DMS79 treated with DMSO at 0.1 percent for 48 hours (cell line): ENCODE data around the gene RPLP2.

Source experiments
- DNase-seq: peaks from one replicate; lab custom pipeline; 2025; lab: John Stamatoyannopoulos, UW

The RPLP2 gene

DNA sequence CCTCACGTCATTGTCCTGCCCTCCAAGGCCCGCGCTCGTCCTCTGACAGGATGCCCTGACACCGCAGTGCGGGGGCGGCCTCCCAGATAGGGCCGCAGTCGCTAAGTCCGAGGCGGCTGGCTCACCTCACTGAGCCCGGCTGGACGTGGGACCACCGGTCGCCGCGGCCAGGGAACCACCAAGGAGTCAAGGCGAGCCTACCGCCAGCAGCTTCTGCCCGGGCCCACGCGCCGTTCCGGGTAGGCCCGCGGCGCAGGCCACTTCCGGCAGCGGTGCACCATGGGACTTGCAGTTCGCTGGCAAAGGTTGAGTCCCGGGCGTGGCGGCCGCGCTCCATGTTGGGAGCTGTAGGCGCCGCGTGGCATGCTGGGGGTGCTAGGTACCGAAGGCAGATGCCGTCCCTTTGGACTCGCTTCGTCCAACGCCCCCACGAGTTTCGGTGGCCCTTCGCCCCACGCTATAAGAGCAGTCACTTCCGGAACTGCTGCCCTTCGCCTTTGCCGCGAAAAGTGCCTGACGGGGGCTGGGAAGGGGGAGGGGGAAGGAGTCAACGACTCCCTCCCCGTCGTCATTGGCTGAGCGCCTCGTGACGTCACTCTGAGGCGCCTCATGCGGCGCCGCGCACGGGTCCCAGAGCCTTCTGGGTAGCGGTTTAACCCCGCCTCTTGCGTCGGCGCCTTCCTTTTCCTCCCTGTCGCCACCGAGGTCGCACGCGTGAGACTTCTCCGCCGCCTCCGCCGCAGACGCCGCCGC is at the start of gene RPLP2:
Gene RPLP2 (plus strand): TSS at position 681 of the 753 bp plus-strand sequence. CDS start 268 bp downstream, outside the sequence.
- DNase-seq, result peak; percentile 60

DNA sequence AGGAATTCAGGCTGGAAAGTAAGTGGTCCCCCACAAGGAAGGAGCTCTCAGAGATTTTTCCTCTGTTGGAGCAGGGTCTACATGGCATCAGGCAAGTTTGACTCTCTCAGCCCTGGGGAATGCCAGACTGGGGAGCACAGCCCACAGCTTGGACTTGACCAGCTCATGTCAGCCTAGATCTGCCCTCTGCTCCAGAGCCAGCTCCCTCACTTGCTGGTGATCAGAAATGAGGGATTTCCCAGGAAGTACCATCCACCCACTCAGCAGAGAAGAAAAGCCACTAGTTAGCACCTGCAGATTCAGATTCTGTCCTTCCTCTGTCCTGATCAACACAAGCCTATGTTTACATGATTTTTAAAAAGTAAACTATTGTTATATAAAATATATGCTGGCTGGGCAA is 49.5 kb upstream of the RPLP2 start:
- no peak for DNase-seq

DNA sequence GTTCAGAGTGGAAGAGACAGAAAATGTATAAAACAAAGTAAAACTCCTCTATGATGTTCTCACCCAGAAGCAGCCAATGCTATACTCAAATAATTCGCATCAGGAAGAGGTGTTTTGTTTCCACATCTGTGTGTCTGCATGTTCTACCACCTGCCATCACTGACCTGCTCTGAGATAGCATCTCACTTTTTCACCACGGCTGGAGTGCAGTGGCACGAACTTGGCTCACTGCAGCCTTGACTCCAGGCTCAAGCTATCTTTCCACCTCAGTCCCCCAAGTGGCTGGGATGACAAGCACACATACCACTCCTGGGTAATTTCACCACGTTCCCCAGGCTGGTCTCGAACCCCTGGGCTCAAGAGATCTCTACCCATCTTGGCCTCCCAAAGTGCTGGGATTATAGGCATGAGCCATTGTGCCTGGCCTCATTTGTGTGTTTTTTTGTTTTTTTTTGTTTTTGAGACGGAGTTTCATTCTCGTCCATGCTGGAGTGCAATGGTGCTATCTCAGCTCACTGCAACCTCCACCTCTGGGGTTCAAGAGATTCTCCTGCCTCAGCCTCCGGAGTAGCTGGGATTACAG is 48.1 kb upstream of the RPLP2 start:
- no peak for DNase-seq

DNA sequence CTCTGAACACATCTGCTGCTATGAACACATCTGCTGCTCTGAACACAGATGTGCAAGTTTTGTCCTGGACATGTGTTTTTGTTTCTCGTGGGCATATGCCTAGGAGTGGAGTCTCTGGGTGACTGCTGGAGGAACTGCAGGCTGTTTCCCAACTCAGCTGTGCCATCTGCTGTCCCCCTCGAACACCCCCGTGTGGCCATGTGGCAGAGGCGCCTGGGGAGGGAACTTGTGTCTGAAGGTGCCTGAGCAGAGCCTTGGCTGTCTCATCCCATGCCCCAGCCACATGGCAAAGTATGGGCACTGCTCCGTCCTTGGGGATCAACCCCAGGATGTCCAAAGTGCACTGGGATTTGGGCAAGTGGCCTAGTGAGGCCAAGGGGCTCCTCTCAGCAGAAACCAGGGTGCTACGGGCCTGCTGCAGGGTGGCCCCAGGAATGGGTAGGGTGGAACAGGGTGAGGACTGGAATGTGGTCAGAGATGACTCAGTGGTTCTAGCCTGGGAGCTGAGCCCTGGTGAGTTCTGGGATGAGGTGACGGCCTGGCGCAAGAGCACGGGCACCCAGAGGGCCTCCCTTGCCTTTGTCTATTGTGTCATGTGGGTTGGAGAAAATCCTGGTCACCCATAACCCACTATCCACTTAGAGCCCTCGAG is 47.2 kb upstream of the RPLP2 start:
- no peak for DNase-seq

DNA sequence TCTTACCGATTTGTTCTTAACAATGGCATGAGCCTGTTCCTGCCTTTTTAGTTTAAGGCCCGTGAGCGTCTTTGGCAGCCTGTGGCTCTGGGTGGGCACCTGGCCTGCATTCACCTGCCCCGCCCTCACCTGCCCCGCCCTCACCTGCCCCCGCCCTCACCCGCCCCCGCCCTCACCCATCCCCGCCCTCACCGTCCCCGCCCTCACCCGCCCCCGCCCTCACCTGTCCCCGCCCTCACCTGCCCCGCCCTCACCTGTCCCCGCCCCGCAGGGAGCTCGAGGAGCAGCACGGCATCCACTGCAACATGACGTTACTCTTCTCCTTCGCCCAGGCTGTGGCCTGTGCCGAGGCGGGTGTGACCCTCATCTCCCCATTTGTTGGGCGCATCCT is 46.7 kb upstream of the RPLP2 start:
- no peak for DNase-seq

DNA sequence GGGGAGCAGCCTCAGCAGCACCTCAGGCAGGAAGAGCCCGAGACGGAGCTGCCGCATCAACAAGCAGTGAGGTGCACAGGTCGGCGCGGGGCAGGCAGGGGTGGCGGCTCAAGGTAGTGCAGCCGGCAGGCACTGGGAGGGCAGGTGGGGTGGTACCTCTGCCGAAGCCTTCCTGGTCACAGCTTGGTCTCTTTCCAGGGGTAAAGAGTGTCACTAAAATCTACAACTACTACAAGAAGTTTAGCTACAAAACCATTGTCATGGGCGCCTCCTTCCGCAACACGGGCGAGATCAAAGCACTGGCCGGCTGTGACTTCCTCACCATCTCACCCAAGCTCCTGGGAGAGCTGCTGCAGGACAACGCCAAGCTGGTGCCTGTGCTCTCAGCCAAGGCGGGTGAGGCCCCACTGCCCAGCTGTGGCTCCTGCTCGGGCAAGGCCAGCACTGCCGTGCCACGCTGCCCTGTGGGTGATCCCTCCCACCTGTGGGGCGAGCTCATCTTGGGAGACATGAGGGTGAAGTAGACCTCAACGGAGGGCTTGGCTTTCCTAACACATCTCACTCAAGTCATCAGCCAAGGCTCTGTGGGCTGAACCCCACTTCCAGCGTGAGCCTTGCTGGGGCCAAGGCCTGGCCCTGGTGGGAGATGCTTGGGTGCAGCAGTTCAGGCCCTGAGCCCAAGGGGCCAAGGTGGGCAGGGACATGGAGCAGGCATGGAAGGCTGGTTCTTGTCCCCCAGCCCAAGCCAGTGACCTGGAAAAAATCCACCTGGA is 46.0 kb upstream of the RPLP2 start:
- no peak for DNase-seq

DNA sequence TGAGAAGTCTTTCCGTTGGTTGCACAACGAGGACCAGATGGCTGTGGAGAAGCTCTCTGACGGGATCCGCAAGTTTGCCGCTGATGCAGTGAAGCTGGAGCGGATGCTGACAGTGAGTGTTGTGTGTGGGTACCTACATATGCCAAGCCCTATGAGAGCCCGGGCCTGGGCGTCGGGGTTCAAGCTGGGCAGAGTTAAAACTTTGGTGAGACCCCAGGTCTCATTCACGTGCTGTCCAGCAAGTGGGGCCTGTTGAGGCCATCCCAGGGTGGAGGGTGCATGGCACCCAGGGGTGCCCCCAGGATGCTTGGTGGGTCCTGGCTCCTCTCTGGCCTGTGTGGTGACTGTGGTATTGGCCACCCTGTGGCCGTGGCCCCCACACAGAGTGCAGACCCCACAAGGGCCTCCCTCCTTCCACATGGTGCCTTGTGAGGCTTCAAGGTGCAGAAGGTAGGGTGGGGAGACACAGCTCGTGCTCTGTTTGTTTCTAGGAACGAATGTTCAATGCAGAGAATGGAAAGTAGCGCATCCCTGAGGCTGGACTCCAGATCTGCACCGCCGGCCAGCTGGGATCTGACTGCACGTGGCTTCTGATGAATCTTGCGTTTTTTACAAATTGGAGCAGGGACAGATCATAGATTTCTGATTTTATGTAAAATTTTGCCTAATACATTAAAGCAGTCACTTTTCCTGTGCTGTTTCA is 45.3 kb upstream of the RPLP2 start:
- no peak for DNase-seq

DNA sequence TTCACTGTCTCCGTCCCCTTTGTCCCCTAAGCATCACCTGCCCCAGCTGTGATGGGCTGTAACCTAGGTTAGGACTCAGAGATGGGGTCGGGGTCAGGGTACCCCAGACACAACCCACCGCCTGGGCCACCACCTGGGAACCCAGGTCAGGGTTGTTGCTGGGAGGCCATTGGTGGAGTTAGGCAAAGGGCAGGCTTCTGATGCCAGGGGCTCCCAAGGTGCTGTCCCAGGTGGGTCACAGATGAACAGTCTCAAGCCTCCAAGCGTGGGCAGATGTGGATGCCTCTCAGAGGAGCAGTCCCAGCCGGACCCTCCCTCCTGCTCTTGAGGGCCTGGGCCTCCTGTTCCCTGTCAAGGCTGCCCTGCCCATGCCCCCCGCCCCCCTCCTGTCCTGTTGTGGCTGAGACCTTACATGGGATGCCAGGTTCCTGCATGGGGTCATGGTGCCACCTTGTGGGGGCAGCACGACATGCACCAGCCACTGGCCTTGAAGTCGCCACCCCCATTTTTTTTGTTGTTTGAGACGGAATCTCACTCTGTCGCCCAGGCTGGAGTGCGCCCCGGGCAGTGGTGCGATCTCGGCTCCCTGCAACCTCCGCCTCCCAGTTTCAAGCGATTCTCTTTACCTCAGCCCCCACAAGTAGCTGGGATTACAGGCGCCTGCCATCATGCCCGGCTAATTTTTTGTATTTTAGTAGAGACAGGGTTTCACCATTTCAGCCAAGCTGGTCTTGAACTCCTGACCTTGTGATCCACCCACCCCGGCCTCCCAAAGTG is 44.6 kb upstream of the RPLP2 start:
- no peak for DNase-seq

DNA sequence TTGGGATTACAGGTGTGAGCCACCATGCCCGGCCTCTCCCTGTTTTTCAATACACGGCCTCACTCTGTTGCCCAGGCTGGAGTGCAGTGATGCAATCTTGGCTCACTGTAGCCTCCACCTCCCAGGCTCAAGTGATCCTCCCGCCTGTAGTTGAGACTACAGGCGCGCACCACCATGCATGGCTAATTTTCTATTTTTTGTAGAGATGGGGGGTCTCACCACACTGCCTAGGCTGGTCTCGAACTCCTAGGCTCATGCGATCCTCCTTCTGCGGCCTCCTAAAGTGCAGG is 44.0 kb upstream of the RPLP2 start:
- DNase-seq, result no peak

DNA sequence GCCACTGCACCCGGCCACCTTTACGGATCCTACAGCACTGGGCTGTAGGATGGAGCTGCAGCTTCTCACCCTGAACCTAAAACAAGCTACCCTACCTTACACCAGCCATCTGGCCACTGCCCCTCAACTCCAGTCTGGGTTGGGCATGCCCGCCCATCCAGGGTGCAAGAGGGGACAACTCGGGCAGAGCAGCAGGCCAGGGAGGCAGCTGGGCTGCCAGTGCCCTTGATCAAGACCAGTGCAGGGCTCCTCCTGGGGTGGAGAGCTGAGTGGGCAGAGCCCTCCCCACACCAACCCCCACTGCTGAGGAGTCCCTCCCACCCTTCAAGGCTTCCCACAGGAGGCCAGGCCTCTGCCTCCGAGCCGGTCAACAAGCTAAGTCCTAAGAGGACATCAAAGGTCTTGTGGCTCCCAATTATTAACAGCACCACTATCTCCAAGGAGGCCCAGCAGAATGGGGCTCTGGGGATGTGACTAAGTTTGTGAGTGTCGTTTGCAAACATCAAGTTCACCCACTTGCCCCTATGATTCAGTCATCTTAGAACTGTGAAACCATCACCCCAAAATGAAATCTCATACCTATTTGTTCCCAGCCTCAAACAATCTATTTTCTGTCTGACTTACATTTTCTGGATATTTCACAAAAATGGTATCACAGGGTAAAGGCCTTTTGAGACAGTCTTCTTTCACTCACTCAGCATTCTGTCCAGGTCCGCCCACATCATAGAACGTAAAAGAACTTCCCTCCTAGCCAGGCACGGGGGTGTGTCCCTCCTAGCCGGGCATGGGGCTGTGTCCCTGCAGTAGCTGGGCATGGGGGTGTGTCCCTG is 43.4 kb upstream of the RPLP2 start:
- no peak for DNase-seq

DNA sequence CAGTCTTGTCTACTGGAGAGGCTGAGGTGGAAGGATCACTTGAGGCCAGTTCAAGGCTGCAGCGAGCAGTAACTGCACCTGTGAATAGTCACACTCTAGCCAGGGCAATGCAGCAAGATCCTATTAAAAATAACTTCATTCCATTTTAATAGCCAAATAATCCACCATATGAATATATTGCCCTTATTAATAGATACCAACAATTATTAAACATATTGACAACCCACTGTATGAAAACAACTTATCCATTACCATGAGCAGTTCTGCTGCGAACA is 42.9 kb upstream of the RPLP2 start:
- no peak for DNase-seq

DNA sequence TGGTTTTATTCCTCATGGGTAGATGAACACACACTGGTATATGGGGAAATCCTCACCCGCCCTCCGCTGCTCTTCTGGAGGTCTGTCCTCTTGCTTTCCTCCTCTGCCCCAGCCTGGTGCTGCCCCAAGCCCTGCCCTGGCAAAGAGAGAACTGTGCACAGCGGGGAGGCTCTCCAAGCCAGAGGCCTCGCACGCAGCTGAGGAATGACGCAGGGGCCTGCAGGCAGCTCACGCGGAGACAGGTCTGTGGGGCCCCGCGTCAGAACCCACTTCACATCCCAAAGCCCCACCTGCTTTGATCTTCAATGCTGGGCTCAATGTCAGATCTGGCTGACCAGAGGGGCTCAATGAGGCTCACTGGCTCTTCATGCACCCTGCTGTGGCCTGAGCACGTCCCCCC is 42.5 kb upstream of the RPLP2 start:
- no peak for DNase-seq

DNA sequence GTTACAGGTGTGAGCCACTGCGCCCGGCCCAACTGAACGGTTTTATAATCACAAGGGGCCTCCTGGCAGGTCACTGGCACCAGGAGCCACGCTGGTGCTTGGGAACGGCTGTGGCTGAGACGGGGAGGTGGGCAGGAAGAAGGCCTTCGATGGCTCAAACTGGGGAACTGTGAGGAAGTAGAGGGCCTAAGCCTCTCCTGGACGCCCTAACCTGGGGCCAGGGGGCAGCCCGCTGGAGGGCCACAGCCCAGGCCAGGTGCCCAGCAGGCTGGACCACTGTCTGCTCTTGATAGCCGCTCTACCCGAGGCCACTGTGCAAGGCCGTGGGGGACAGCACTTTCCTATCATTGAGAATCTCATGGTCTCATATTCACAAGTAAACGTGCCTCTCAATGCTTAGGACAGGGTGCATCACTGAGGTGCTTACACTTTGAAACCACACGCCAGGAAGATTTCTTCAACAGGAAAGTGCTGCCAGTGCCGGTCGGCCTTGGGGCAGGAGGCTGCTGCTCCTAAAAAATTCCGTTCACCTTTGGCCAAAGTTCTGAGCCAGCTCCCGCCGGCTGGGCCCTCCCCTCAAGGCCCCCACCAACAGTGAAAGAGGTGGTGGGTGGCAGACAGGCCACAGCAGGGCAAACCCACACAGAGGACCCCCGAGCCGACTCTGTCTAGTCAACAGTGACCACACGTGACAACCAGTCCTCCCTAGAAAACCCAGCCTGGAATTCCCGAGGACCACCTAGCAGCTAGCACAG is 39.7 kb upstream of the RPLP2 start:
- no peak for DNase-seq

DNA sequence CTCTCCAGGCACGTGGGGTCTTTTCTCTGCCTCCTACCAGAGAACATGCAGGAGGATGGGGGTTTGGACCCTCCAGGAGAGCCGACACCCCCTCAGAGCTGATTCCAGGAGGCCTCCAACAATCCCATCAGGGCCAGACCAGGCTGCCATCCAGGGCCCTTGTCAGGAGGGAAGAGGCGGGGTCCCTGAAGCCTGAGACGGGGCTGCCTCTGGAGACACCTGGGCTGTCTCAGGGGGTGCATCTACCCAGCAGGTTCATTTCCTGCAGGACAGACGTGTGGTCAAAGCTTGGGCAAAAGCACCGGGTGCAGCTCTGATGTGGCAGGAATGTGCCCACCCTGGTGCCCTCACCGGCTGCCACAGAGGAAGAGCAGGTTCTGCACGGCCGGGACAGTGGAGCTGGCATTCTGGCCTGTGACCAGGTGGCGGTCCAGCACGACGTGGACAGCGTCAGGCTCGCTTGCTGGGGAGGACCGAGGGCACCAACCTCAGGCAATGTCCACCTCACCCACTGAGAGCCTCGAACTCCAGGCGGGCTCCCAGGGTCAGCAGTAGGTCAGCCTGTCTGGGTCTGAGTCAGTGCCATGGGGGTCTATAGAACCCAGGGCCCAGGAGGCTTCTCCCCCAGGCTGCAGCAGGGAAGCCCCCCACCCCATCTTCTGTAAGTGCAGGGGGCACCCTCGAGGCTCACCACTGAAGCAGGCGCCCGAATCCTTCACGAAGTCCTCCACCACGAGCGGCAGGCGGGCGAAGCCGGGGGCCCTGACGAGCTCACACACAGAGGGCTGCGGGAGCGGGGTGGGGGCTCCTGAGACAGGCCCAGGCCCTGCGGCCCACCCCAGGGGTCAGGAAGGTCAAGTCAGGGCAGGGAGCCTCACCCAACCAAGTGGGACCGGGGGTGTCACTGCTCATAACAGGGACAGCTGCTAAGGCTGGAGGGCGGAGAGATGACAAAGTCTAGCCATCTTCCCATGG is 38.8 kb upstream of the RPLP2 start:
- DNase-seq, result no peak

DNA sequence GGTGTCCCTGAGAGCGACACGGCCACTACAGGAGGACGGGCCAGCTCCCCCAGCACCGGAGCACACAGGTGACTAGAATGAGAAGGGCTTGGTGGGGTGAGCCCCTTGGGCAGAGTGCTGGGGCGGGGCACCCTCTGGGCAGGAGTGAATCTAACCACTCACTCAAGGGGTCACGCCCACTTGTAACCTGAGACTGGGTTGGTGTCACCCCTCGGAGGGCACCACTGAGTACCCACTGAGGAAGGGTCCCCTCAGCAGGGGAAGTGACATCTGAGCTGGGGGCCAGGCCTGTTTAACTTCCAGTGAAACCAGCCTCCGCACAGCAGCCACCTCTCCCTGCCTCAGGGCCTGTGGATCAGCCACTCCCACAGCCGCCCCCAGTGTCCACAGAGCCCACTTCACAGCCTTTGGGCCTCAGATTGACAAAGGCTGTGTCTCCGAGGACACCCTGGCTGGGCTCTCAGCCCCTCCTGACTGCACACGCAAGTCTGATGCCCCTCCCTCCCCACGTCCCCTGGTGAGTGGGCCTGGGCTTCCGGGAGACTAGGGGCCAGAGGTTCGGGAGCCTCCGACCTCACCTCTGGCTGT is 38.1 kb upstream of the RPLP2 start:
- no peak for DNase-seq

DNA sequence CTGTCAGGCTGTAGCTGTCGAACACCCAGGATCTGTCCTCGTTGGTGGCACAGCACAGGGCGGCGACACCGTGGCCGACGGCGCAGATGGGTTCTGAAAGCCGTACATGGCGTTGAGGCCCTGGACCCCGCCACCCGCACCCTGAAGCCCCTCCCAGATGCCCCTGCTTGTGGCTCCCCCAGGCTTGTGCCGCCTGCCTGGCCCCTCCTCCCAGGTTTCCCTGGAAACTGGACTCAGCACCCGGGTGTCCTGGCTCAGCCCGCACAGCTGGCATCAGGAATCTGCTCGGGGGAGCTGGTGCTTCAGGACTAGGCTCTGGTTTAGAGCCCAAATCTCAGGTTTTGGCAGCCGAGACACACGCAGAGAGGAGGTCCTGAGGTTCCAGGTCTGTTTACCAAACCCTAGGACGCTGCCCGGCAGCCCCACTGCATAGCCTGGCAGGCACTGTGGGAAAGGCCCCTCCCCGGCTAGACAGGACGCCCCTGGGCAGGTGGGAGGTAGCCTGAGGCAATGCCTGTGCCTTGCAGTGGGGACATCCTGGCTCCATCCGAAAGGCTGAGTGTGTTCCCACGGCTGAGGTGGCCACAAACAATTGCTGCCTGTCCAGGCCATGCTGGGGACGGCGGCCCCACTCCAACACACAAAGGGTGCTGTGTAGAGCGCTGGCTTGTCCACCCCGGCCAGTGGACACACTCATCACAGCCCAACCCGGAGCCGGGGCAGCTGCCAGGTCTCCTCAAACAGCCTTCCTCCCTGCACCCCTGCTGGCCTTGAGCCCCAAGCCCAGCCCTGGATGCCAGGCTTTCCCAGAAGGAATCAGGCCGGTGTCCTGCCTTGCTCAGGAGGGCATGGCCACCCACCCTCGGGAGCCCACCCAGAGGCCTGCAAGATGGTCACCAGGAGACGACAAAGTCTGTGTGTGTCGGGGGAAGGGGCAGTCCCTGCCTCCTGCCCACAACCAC is 37.1 kb upstream of the RPLP2 start:
- DNase-seq, result no peak

DNA sequence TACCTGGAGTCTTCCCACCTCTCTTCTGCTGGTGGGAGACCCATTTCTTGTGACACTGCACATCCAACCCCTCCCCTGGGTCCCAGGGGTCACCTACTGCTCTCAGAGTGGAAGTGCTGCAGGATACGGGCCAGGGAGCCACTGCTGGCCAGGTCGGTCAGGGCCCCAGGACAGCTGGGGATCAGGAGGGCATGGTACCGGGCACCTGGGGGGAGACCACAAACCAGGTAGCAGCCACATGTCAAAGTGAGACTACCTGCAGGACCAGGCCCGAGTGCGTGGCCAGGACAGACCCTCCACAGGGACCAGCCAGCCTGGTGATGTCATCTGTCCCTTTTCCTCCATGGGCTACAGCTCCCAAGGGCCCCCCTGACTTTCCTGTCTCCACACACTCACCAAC is 36.3 kb upstream of the RPLP2 start:
- DNase-seq, result no peak
